GM12878 (cell line): ENCODE results near the gene APOBEC3C. TPM values are rescaled to one million over a fixed set of nuclear protein-coding genes. Genes with fewer than 3 reads are reported as not detected.
"Not testable (repeated sequence)": the region's sequence is repeated elsewhere in the genome, so short reads cannot be mapped to it uniquely, and the experiment has no call there.

Experiments
- ATAC-seq: fragments of 200-7000 bp; cut with Tn5 transposase; 3 replicates; pipeline ENCODE4 v1.9.1; 2020; ENCODE audit warnings: mild to moderate bottlenecking, moderate library complexity
- BruUV-seq: library from RNA; stranded (reverse); fragments of 400-500 nt; replicated peaks from 2 replicates; lab custom pipeline; 2021; lab: Mats Ljungman, UMichigan
- CTCF ChIA-PET: fragments of 300-600 bp; sonication (Branson Sonifier 250); formaldehyde crosslinking; extraction: SDS; loops from one replicate; lab custom pipeline; 2021; ENCODE audit warnings: inconsistent platforms; lab: Yijun Ruan, JAX
- POLR2A ChIA-PET: fragments of 350-600 bp; formaldehyde crosslinking; extraction: SDS; loops from one replicate; lab custom pipeline; 2021; ENCODE audit warnings: inconsistent platforms; lab: Charles Lee
- RAD21 ChIA-PET: fragments of 300-600 bp; sonication (Branson Sonifier 250); formaldehyde crosslinking; loops from one replicate; lab custom pipeline; 2023; ENCODE audit warnings: antibody characterized with exemption; ENCODE audit not compliant: unreplicated experiment; lab: Charles Lee
- SMC1A ChIA-PET: fragments of 300-600 bp; sonication (Branson Sonifier 250); formaldehyde crosslinking; loops from one replicate; lab custom pipeline; 2023; ENCODE audit not compliant: unreplicated experiment, uncharacterized antibody; lab: Charles Lee
- DNase-seq: peaks from one replicate; pipeline ENCODE4 v3.0.0-alpha.2; 2011; ENCODE audit warnings: low read depth, low spot score
- FAIRE-seq: peaks from 3 replicates; lab custom pipeline; 2011; peaks lifted over from hg19 to GRCh38; lab: Jason Lieb, UNC
- H2AFZ ChIP-seq: 2 replicates; pipeline ENCODE4 v1.6.0; 2011; ENCODE audit warnings: low read depth, low read length, control low read depth; ENCODE audit not compliant: control insufficient read depth
- H3K27ac ChIP-seq: 2 replicates; pipeline ENCODE4 v1.5.1; 2011; ENCODE audit warnings: control low read depth; ENCODE audit not compliant: control insufficient read depth, insufficient read depth
- H3K27me3 ChIP-seq, 2 experiments: replicated peaks in 1 of 2; 2 replicates each; pipeline versions ENCODE4 v1.6.0 to v1.6.1; 2011; ENCODE audit warnings: low read length in 1 of 2; ENCODE audit not compliant: control insufficient read depth in 2 of 2, insufficient read depth in 2 of 2
- H3K36me3 ChIP-seq, 2 experiments: 2 replicates each; pipeline ENCODE4 v1.5.1; 2011; ENCODE audit warnings: low read length in 1 of 2; ENCODE audit not compliant: control insufficient read depth in 2 of 2, insufficient read depth in 2 of 2
- H3K4me1 ChIP-seq: 2 replicates; pipeline ENCODE4 v1.6.1; 2011; ENCODE audit warnings: mild to moderate bottlenecking, low read length, moderate library complexity, mixed read lengths; ENCODE audit not compliant: control insufficient read depth, insufficient read depth
- H3K4me2 ChIP-seq: 2 replicates; pipeline ENCODE4 v1.6.0; 2011; ENCODE audit warnings: control low read depth; ENCODE audit not compliant: control insufficient read depth, insufficient read depth
- H3K4me3 ChIP-seq: fragments of 200-600 bp; sonication (generic); 2 replicates; pipeline ENCODE4 v1.5.1; 2016
- H3K79me2 ChIP-seq: 2 replicates; pipeline ENCODE4 v1.6.0; 2011; ENCODE audit warnings: low read length; ENCODE audit not compliant: control insufficient read depth, insufficient read depth
- H3K9ac ChIP-seq: 2 replicates; pipeline ENCODE4 v1.8.0; 2011; ENCODE audit warnings: low read length, control low read depth, mixed read lengths; ENCODE audit not compliant: control insufficient read depth, insufficient read depth
- H3K9me3 ChIP-seq: replicated peaks from 3 replicates; pipeline ENCODE4 v1.5.1; 2011; ENCODE audit warnings: mild to moderate bottlenecking, low read length; ENCODE audit not compliant: control insufficient read depth, insufficient read depth
- H4K20me1 ChIP-seq: 2 replicates; pipeline ENCODE4 v1.6.0; 2011; ENCODE audit not compliant: control insufficient read depth, insufficient read depth
- BACH1 ChIP-seq: fragments of 450-650 bp; IDR thresholded peaks from 2 replicates; pipeline ENCODE4 v1.6.1; 2017; ENCODE audit warnings: mild to moderate bottlenecking, borderline replicate concordance
- FOXM1 ChIP-seq: IDR thresholded peaks from 2 replicates; pipeline ENCODE4 v1.6.1; 2012; ENCODE audit warnings: low read depth, mild to moderate bottlenecking, inconsistent platforms, low read length, moderate library complexity
- SUPT20H ChIP-seq: IDR thresholded peaks from 2 replicates; pipeline ENCODE4 v1.6.1; 2011; ENCODE audit warnings: low read depth, mild to moderate bottlenecking, low read length, moderate library complexity, borderline replicate concordance; ENCODE audit not compliant: control insufficient read depth
- WGBS: methylation state at CpG from one replicate; pipeline ENCODE4 v1.1.6; 2016; ENCODE audit warnings: low lambda C conversion rate; ENCODE audit not compliant: insufficient replicate concordance, insufficient coverage; ENCODE audit errors: missing lambda C conversion rate; 5-methylcytosine and 5-hydroxymethylcytosine counted together
- in situ Hi-C: fragments of 300-500 bp; cut with MboI; formaldehyde crosslinking; loops from 9 replicates; pipeline ENCODE4 v1.14.3; 2018; ENCODE audit warnings: mixed read lengths
- intact Hi-C: fragments of 100-400 bp; cut with micrococcal nuclease; formaldehyde crosslinking; loops from one replicate; pipeline ENCODE4 v1.14.2; 2022; ENCODE audit not compliant: unreplicated experiment
- polyA plus RNA-seq, 11 experiments: library from polyadenylated mRNA; depleted of rRNA in 4 of 11; unstranded in 6 of 11; stranded (reverse) in 5 of 11; fragments of >200 nt; fragmentation: Nextera tagmentation in 4 of 11; fragmentation: Illumina TruSeq in 1 of 11; extraction: Ambion mirVana in 4 of 11; extraction: Trizol in 1 of 11; gene quantifications; 1 replicate in 1 of 11; 2 replicates in 10 of 11; pipeline versions ENCODE4 v1.2.1 to v1.2.3, GENCODE V29; 2011 to 2016; ENCODE audit warnings: inconsistent platforms in 2 of 11, missing spikeins in 2 of 11, low read depth in 1 of 11
- total RNA-seq, 4 experiments: library from RNA; depleted of rRNA in 3 of 4; stranded (reverse); fragments of >200 nt in 3 of 4; fragmentation: Illumina TruSeq in 1 of 4; extraction: Trizol in 1 of 4; gene quantifications; 2 replicates each; pipeline versions ENCODE4 v1.2.1 to v1.2.3, GENCODE V29; 2013 to 2021

Gene APOBEC3C
- total and polyA plus RNA-seq, 10 of the 15 experiments (the other 5 are each of a cell fraction or from before 2014, with no cell fraction given) = 22.9 to 290 (median 156) TPM

DNA sequence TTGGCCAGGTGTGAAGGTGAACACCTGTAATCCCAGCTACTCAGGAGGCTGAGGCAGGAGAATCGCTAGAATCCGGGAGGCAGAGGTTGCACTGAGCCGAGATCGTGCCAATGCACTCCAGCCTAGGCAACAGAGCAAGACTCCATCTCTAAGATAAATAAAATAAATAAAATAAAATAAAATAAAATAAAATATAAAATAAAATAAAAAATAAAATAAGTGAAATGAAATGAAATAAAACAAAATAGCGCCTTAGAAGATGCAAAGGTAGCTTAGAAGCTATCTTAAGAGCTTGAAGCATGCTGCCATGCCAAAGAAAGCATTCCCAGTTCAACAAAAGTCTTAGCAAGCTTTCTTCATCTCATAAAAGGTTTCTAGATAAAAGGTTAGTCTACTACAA lies 6.9 kb upstream of the APOBEC3C start:
- intact Hi-C loops (loop anchor here (2.0 to 5.0 kb wide), 2 partner anchors 112 to 305 kb away; no protein-coding TSS in a partner anchor), in situ Hi-C loops (loop anchor here (5.0 kb wide), 2 partner anchors 110 to 305 kb away; no protein-coding TSS in a partner anchor)
- Histone ChIP-seq H3K27me3 (no peaks in the 10 kb centered on the region), H3K9ac (no peak overlapping the region), H3K9me3 (no peaks in the 10 kb centered on the region), H3K79me2 (no peaks in the 10 kb centered on the region), H3K4me1 (peaks cover 7% of the 10 kb centered on the region), H3K4me2 (no peak overlapping the region), H3K36me3 (no peaks in the 10 kb centered on the region), H3K27ac (no peak overlapping the region), H4K20me1 (no peaks in the 10 kb centered on the region), H3K4me3 (no peak overlapping the region)
- WGBS = over 99% methylated on average over 5 of the region's 5 CpGs
- no peak for DNase-seq
- BruUV-seq = no TSS peak
- SMC1A ChIA-PET = interaction anchor here (0.9 to 7.4 kb wide), 9 partner anchors 66 to 163 kb away, joined by 3 to 83 read pairs (median 4); partner anchors contain the start of gene CBX6
- FAIRE-seq = no peak
- RAD21 ChIA-PET = interaction anchor here (0.8 to 0.9 kb wide), 2 partner anchors 111 to 238 kb away, joined by 4 to 5 read pairs; no protein-coding TSS in a partner anchor
- CTCF ChIA-PET = interaction anchor here (0.6 to 9.8 kb wide), 13 partner anchors 13 to 310 kb away, joined by 3 to 192 read pairs (median 6); partner anchors contain the start of genes APOBEC3B and CBX6
- POLR2A ChIA-PET = interaction anchor here (0.8 to 1.5 kb wide), 2 partner anchors 113 to 138 kb away, joined by 3 to 8 read pairs; no protein-coding TSS in a partner anchor
- TF ChIP-seq BACH1 (no peak), SUPT20H (no peak), FOXM1 (no peak)
- TF ChIP-seq, all 136 proteins: peak for 0
- no peak for ATAC-seq
- no peak overlapping the region for H2AFZ ChIP-seq

DNA sequence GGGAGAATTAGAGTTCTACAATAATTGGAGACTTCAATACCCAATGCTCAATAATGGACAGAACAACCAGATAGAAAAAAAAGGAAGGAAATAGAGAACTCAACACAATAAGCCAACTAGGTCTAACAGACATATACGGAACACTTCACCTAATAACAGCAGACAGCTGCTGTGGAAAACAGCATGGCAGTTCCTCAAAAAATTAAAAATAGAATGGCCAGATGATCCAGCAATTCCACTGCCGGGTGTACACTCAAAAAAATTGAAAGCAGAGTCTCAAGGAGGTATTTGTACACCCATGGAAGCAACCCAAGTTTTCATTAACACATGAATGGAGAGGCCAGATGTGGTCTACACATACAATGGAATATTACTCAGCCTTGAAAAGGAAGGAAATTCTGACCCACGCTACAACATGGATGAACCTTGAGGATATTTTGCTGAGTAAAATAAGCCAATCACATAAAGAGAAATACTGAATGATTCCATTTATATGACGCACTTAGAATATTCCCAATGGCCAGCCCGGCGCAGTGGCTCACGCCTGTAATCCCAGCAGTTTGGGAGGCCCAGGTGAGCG lies 5.7 kb upstream of the APOBEC3C start:
- ChIA-PET POLR2A (interaction anchor here (0.6 to 1.0 kb wide), 2 partner anchors 137 to 305 kb away, joined by 4 to 5 read pairs; no protein-coding TSS in a partner anchor), RAD21 (interaction anchor here (0.6 to 1.3 kb wide), 2 partner anchors 110 to 141 kb away, joined by 3 to 4 read pairs; no protein-coding TSS in a partner anchor), SMC1A (interaction anchor here (0.9 to 7.4 kb wide), 4 partner anchors 90 to 163 kb away, joined by 3 to 83 read pairs (median 4); partner anchors contain the start of gene CBX6), CTCF (interaction anchor here (1.0 to 9.8 kb wide), 9 partner anchors 27 to 309 kb away, joined by 3 to 192 read pairs (median 7); partner anchors contain the start of genes APOBEC3B and CBX6)
- not testable (repeated sequence) for ATAC-seq, BruUV-seq, H3K27ac ChIP-seq, H3K4me3 ChIP-seq, H4K20me1 ChIP-seq, H3K9me3 ChIP-seq, H2AFZ ChIP-seq, H3K4me2 ChIP-seq, H3K4me1 ChIP-seq, DNase-seq, H3K9ac ChIP-seq, H3K36me3 ChIP-seq, H3K27me3 ChIP-seq, H3K79me2 ChIP-seq, FAIRE-seq
- intact Hi-C loops = loop anchor here (5.0 kb wide), 1 partner anchor 304 kb away; no protein-coding TSS in a partner anchor
- WGBS = 77% methylated on average over 8 of the region's 8 CpGs
- in situ Hi-C loops = loop anchor here (5.0 kb wide), 2 partner anchors 109 to 304 kb away; no protein-coding TSS in a partner anchor
